HepG2 (cell line): Measurements from ENCODE around the gene ODAD4. TPM values are rescaled to one million over a fixed set of nuclear protein-coding genes. Genes with fewer than 3 reads are reported as not detected.

Source experiments
- ASH2L ChIP-seq: fragments of 300-600, 200-600 bp; sonication (generic); IDR thresholded peaks from 2 replicates; pipeline ENCODE4 v1.7.0; 2017; ENCODE audit warnings: low read depth, mild to moderate bottlenecking, moderate library complexity, mixed read lengths, low read length; ENCODE audit not compliant: insufficient read length
- ATF7 ChIP-seq, 2 experiments: fragments of 450-650 bp in 1 of 2; sonication (generic) in 1 of 2; formaldehyde crosslinking in 1 of 2; IDR thresholded peaks; 2 replicates each; pipeline versions ENCODE4 v1.4.0 to v1.6.1; 2016 to 2020; ENCODE audit warnings: antibody characterized with exemption in 1 of 2, mild to moderate bottlenecking in 1 of 2, missing genetic modification reagents in 1 of 2
- ERF ChIP-seq: IDR thresholded peaks from 2 replicates; pipeline ENCODE4 v1.6.1; 2018; ENCODE audit warnings: missing biosample characterization, missing genetic modification reagents
- FOSL1 ChIP-seq: sonication (generic); formaldehyde crosslinking; IDR thresholded peaks from 2 replicates; pipeline ENCODE4 v1.9.0; 2021; ENCODE audit warnings: missing genetic modification reagents, borderline replicate concordance
- HNRNPLL ChIP-seq: fragments of 200-400 bp; formaldehyde crosslinking; IDR thresholded peaks from 2 replicates; pipeline ENCODE4 v1.6.1; 2017; ENCODE audit warnings: mild to moderate bottlenecking, low read depth, low read length; ENCODE audit not compliant: poor library complexity, severe bottlenecking
- KAT2B ChIP-seq: fragments of 150-350 bp; IDR thresholded peaks from 2 replicates; pipeline ENCODE4 v1.6.1; 2014; ENCODE audit warnings: low read depth, low read length, borderline replicate concordance
- KDM3A ChIP-seq: IDR thresholded peaks from 2 replicates; pipeline ENCODE4 v1.6.1; 2018; ENCODE audit warnings: low read depth, missing compliant biosample characterization
- MAFF ChIP-seq: IDR thresholded peaks from 2 replicates; pipeline ENCODE4 v1.6.1; 2011; ENCODE audit warnings: low read depth, low read length, improper control_type of control experiment
- MED1 ChIP-seq: sonication (generic); formaldehyde crosslinking; IDR thresholded peaks from 2 replicates; pipeline ENCODE4 v1.4.0; 2020; ENCODE audit warnings: missing genetic modification reagents
- MIER2 ChIP-seq: IDR thresholded peaks from 2 replicates; pipeline ENCODE4 v1.6.1; 2016; ENCODE audit warnings: missing biosample characterization, missing genetic modification reagents
- NFYB ChIP-seq: sonication (generic); formaldehyde crosslinking; IDR thresholded peaks from 2 replicates; pipeline ENCODE4 v1.4.0; 2020; ENCODE audit warnings: missing genetic modification reagents
- NR2C2 ChIP-seq: sonication (generic); formaldehyde crosslinking; IDR thresholded peaks from 2 replicates; pipeline ENCODE4 v1.4.0; 2020; ENCODE audit warnings: missing genetic modification reagents, mild to moderate bottlenecking, moderate library complexity, borderline replicate concordance
- PHB2 ChIP-seq: fragments of 450-650 bp; IDR thresholded peaks from 2 replicates; pipeline ENCODE4 v1.6.1; 2018; ENCODE audit not compliant: partially characterized antibody
- RELA ChIP-seq: sonication (generic); formaldehyde crosslinking; IDR thresholded peaks from 2 replicates; pipeline ENCODE4 v1.4.0; 2020; ENCODE audit warnings: missing genetic modification reagents
- SIX1 ChIP-seq: sonication (generic); formaldehyde crosslinking; IDR thresholded peaks from 2 replicates; pipeline ENCODE4 v1.4.0; 2020; ENCODE audit warnings: missing genetic modification reagents, borderline replicate concordance
- SMARCE1 ChIP-seq: fragments of 450-650 bp; IDR thresholded peaks from 2 replicates; pipeline ENCODE4 v1.6.1; 2017; ENCODE audit warnings: borderline replicate concordance
- TFDP1 ChIP-seq: IDR thresholded peaks from 2 replicates; pipeline ENCODE4 v1.6.1; 2016; ENCODE audit warnings: missing compliant biosample characterization, missing genetic modification reagents, borderline replicate concordance
- WIZ ChIP-seq: sonication (generic); formaldehyde crosslinking; IDR thresholded peaks from 2 replicates; pipeline ENCODE4 v1.5.1; 2020; ENCODE audit warnings: mild to moderate bottlenecking, missing genetic modification reagents
- ZNF382 ChIP-seq: sonication (generic); formaldehyde crosslinking; IDR thresholded peaks from 2 replicates; pipeline ENCODE4 v1.5.0; 2020; ENCODE audit warnings: missing genetic modification reagents, mild to moderate bottlenecking, borderline replicate concordance
- ZNF567 ChIP-seq: sonication (generic); formaldehyde crosslinking; IDR thresholded peaks from 2 replicates; pipeline ENCODE4 v1.8.1; 2023; ENCODE audit warnings: mild to moderate bottlenecking, missing genetic modification reagents, borderline replicate concordance
- ZNF616 ChIP-seq: sonication (generic); formaldehyde crosslinking; IDR thresholded peaks from 2 replicates; pipeline ENCODE4 v1.5.0; 2020; ENCODE audit warnings: low read depth, mild to moderate bottlenecking, missing genetic modification reagents
- ZNF652 ChIP-seq: IDR thresholded peaks from 2 replicates; pipeline ENCODE4 v1.6.1; 2016; ENCODE audit warnings: low read depth, borderline replicate concordance
- ZNF850 ChIP-seq: sonication (generic); formaldehyde crosslinking; conservative IDR thresholded peaks from 2 replicates; pipeline ENCODE4 v1.9.0; 2021; ENCODE audit warnings: mild to moderate bottlenecking, missing genetic modification reagents
- ZSCAN22 ChIP-seq: sonication (generic); formaldehyde crosslinking; IDR thresholded peaks from 2 replicates; pipeline ENCODE4 v1.4.0; 2020; ENCODE audit warnings: mild to moderate bottlenecking, missing genetic modification reagents
- polyA plus RNA-seq, 8 experiments: library from polyadenylated mRNA; depleted of rRNA in 3 of 8; stranded (reverse) in 7 of 8; unstranded in 1 of 8; fragments of >200 nt; fragmentation: Illumina TruSeq in 4 of 8; extraction: Trizol in 4 of 8; gene quantifications; 2 replicates each; pipeline versions ENCODE4 v1.2.1 to v1.2.3, GENCODE V29; 2011 to 2016; ENCODE audit warnings: low read depth in 4 of 8, missing spikeins in 1 of 8, mixed read lengths in 1 of 8; ENCODE audit not compliant: insufficient read depth in 1 of 8
- total RNA-seq, 5 experiments: library from RNA; depleted of rRNA; stranded (reverse); fragments of >200 nt; fragmentation: Illumina TruSeq; extraction: Trizol; gene quantifications; 2 replicates each; pipeline ENCODE4 v1.2.3, GENCODE V29; 2016; ENCODE audit warnings: low read depth in 1 of 5
- TF ChIP-seq, protein P1 (sequence below): sonication (generic); formaldehyde crosslinking; IDR thresholded peaks from 2 replicates; pipeline ENCODE4 v1.4.0; 2020; ENCODE audit warnings: missing genetic modification reagents

The ODAD4 gene
- total and polyA plus RNA-seq, 2 of the 13 experiments (the other 11 are each of a cell fraction or from before 2014, with no cell fraction given), result 0.48 to 0.53 TPM

GRCh38 chr17:41966463-41967140 lies 36.2 kb downstream of the ODAD4 start, which contains the start of gene CNP (continued):
- TF ChIP-seq NFYB (no peak), HNRNPLL (peak; percentile 78), ZNF382 (CRISPR knock-in tag) (no peak), NR2C2 (CRISPR knock-in tag) (no peak), ZNF850 (CRISPR knock-in tag) (no peak), ERF (peak; percentile 78), MED1 (CRISPR knock-in tag) (peak; percentile 73), KDM3A (CRISPR knock-in tag) (peak; percentile 82), MIER2 (0 out of 2 replicates have a peak, but pooled peaks have one; percentile 43), ZNF567 (no peak), FOSL1 (peak; percentile 31; the same call in 1 of the 2 replicates), ZSCAN22 (CRISPR knock-in tag) (no peak), TFDP1 (CRISPR knock-in tag) (peak; percentile 90), KAT2B (no peak), ZNF652 (CRISPR knock-in tag) (no peak), ZNF616 (CRISPR knock-in tag) (0 out of 2 replicates have a peak, but pooled peaks have one; percentile 75), RELA (CRISPR knock-in tag) (peak; percentile 91; the same call in 1 of the 2 replicates), ASH2L (peak; percentile 84), PHB2 (no peak), WIZ (CRISPR knock-in tag) (peak; percentile 56; the same call in 1 of the 2 replicates), SMARCE1 (no peak), ATF7 (IDR thresholded peaks at IDR 0.05) (no peak), ATF7 (CRISPR knock-in tag; IDR thresholded peaks at IDR 0.05) (0 out of 2 replicates have a peak, but pooled peaks have one; percentile 44), MAFF (no peak), SIX1 (no peak)
- TF ChIP-seq, protein P1, sequence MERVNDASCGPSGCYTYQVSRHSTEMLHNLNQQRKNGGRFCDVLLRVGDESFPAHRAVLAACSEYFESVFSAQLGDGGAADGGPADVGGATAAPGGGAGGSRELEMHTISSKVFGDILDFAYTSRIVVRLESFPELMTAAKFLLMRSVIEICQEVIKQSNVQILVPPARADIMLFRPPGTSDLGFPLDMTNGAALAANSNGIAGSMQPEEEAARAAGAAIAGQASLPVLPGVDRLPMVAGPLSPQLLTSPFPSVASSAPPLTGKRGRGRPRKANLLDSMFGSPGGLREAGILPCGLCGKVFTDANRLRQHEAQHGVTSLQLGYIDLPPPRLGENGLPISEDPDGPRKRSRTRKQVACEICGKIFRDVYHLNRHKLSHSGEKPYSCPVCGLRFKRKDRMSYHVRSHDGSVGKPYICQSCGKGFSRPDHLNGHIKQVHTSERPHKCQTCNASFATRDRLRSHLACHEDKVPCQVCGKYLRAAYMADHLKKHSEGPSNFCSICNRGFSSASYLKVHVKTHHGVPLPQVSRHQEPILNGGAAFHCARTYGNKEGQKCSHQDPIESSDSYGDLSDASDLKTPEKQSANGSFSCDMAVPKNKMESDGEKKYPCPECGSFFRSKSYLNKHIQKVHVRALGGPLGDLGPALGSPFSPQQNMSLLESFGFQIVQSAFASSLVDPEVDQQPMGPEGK, result peak; percentile 88
